HG03103 (cell line): Measurements from ENCODE around the gene ARMCX6.
A peak's percentile ranks its signal among the peaks of the same experiment; 100 is the strongest.
"Not testable (repeated sequence)": the region's sequence is repeated elsewhere in the genome, so short reads cannot be mapped to it uniquely, and the experiment has no call there.

Experiments
- ATAC-seq: cut with Tn5 transposase; IDR thresholded peaks from one replicate; pipeline ENCODE4 v1.9.1; 2021; ENCODE audit warnings: low read depth; ENCODE audit not compliant: unreplicated experiment

Gene ARMCX6

GRCh38 chrX:101617211-101618191 lies at the start of gene ARMCX6:
Gene ARMCX6, minus strand, starts transcription at chrX:101618000. Its CDS starts 1,380 bp downstream, at chrX:101616620.
- ATAC-seq = peak; percentile 85

GRCh38 chrX:101659601-101660063 lies 41.8 kb upstream of the ARMCX6 start, which contains the start of gene ARMCX2:
Gene ARMCX2, minus strand, starts transcription at chrX:101659850. Its CDS starts 2,262 bp downstream, at chrX:101657588.
- ATAC-seq = no peak

GRCh38 chrX:101658661-101659491 lies 41.1 kb upstream of the ARMCX6 start:
- ATAC-seq = peak; percentile 79

- no peak for ATAC-seq
Measured at GRCh38 chrX:101657495-101657894, 39.7 kb upstream of the ARMCX6 start.

- ATAC-seq = no peak
Measured at GRCh38 chrX:101656817-101657216, 39.0 kb upstream of the ARMCX6 start.

- ATAC-seq = no peak
Measured at GRCh38 chrX:101655534-101655933, 37.7 kb upstream of the ARMCX6 start.

GRCh38 chrX:101647716-101648115 lies 29.9 kb upstream of the ARMCX6 start:
- not testable (repeated sequence) for ATAC-seq

GRCh38 chrX:101642093-101642492 lies 24.3 kb upstream of the ARMCX6 start:
- ATAC-seq = no peak

GRCh38 chrX:101639583-101639982 lies 21.8 kb upstream of the ARMCX6 start:
- ATAC-seq = no peak

- peak; percentile 32 for ATAC-seq
Measured at GRCh38 chrX:101619364-101619763, 1.6 kb upstream of the ARMCX6 start.

- no peak for ATAC-seq
Measured at GRCh38 chrX:101605728-101606127, 12.1 kb downstream of the ARMCX6 start.

GRCh38 chrX:101605146-101605545 lies 12.7 kb downstream of the ARMCX6 start:
- no peak for ATAC-seq

- ATAC-seq = no peak
Measured at GRCh38 chrX:101602077-101602476, 15.7 kb downstream of the ARMCX6 start.

- ATAC-seq = not testable (repeated sequence)
Measured at GRCh38 chrX:101599592-101599991, 18.2 kb downstream of the ARMCX6 start.

GRCh38 chrX:101595739-101596419 lies 21.9 kb downstream of the ARMCX6 start:
- ATAC-seq = peak; percentile 95
